NT2/D1 (cell line): ENCODE measurements around the gene SDK1.

ENCODE experiments used
- YY1 ChIP-seq: IDR thresholded peaks from 2 replicates; pipeline ENCODE4 v1.6.1; 2011; ENCODE audit not compliant: insufficient read length, insufficient read depth
- ZNF274 ChIP-seq: IDR thresholded peaks from 2 replicates; pipeline ENCODE4 v1.6.1; 2011; ENCODE audit warnings: mild to moderate bottlenecking, low read depth, low read length

DNA sequence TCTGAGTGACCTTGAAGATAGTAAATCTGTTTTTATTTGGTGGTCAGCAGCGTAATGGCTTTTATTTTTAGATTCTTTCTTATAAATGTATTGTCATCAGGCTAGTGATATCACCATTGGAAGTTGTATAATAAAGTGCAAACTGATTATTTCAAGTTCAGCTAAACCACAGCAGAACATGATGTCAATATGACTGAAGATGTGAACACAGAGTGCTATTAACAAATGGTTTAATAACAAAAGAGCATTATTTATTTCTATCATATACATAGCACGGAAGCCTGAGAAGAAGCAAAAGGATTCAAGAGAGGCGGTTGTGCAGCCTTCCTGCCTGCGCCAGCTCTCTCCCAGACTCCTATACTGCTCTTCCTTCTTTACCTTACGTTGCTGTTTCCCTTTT lies 142.7 kb downstream of the SDK1 start:
- TF ChIP-seq YY1 (no peak), ZNF274 (no peak)
